SJSA1 (cell line): ENCODE results near the gene PRF1. TPM values are rescaled to one million over a fixed set of nuclear protein-coding genes. Genes with fewer than 3 reads are reported as not detected.
"Not testable (repeated sequence)": the region's sequence is repeated elsewhere in the genome, so short reads cannot be mapped to it uniquely, and the experiment has no call there.

Source experiments
- DNase-seq, 2 experiments: peaks; one replicate each; pipeline ENCODE4 v3.0.0-alpha.2; 2015 to 2020; ENCODE audit warnings: low spot score in 2 of 2, low read depth in 1 of 2
- H3K27ac ChIP-seq: fragments of 250-450 bp; sonication (Bioruptor Pico); 2 replicates; pipeline ENCODE4 v1.5.1; 2020; ENCODE audit warnings: mild to moderate bottlenecking, moderate library complexity
- H3K27me3 ChIP-seq: fragments of 250-450 bp; sonication (Bioruptor Pico); replicated peaks from 2 replicates; pipeline ENCODE4 v1.5.1; 2020; ENCODE audit warnings: mild to moderate bottlenecking, moderate library complexity
- H3K36me3 ChIP-seq: fragments of 250-450 bp; sonication (Bioruptor Pico); 2 replicates; pipeline ENCODE4 v1.5.1; 2020; ENCODE audit warnings: mild to moderate bottlenecking
- H3K4me1 ChIP-seq: fragments of 250-450 bp; sonication (Bioruptor Pico); replicated peaks from 2 replicates; pipeline ENCODE4 v1.6.1; 2021; ENCODE audit warnings: mild to moderate bottlenecking
- H3K4me3 ChIP-seq: fragments of 250-450 bp; sonication (Bioruptor Pico); 2 replicates; pipeline ENCODE4 v1.5.1; 2020; ENCODE audit warnings: mild to moderate bottlenecking
- H3K9me3 ChIP-seq: fragments of 250-450 bp; sonication (Bioruptor Pico); replicated peaks from 2 replicates; pipeline ENCODE4 v1.5.1; 2020; ENCODE audit warnings: mild to moderate bottlenecking
- total RNA-seq: library from RNA; depleted of rRNA; stranded (reverse); fragments of >200 nt; shearing (Covaris generic); gene quantifications from 2 replicates; pipeline ENCODE4 v1.2.3, GENCODE V29; 2014

Gene PRF1
- total RNA-seq, 1 experiment from 2014 or later: not detected

DNA sequence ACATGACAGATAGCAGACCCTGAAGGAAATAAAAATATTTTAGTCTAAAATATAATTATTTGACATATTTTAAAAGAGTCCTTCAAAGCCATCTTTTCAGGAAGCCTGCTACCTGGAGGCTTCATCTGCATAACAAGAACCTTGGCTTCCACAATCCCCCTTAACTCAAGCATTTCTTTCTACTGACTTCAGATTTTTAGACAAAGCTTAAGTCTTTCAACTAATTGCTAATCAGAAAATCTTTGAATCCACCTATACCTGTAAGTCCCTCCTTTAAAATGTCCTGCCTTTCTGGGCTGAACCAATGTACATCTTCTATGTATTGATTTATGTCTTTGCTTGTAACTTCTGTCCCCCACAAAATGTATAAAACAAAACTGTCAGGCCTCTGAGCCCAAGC lies 23.5 kb upstream of the PRF1 start:
- no peaks in the 10 kb centered on the region for H3K4me1 ChIP-seq
- no peaks in the 10 kb centered on the region for H3K9me3 ChIP-seq
- no peak for DNase-seq
- H3K36me3 ChIP-seq: no peaks in the 10 kb centered on the region
- no peak overlapping the region for H3K4me3 ChIP-seq
- no peak overlapping the region for H3K27ac ChIP-seq
- H3K27me3 ChIP-seq: peaks cover 6% of the 10 kb centered on the region; the same call in 1 of the 2 replicates

DNA sequence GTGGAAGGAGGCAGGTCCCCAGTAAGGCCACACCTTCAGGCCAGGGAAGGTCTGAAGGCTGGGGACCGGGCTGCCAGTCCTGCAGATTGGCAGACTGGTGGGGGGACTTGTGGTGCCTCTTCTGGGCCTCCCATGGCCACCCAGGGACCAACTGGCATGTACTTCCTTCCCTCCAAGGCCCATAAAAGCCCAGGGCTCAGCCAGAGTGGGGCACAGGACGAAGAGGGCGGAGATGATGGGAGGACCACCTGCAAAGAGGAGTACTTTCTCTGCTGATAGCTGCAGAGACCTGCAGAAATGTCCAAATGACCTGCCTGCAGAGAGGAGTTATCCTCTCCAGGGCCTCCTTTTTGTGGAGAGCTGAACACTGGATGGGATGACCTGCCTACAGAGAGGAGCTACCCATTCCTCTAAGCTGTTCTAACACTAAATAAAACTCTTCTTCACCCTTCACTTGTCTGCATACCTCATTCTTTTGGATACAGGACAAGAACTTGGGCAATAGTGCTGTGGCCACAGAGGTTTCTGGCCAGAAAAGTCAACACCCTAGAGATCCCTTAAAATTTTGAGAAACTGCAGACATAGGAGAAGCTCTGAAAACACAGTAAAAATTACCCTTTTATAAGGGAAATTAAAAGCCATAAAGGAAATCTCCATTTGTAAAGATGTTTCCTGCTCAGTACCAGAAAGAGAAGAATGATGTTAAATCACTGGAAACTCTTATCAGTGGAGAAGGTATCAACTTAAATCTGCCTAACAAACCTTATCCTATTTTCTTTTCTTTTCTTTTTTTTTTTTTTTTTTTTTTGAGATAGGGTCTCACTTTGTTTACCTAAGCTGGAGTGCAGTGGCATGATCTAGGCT lies 20.7 kb upstream of the PRF1 start:
- Histone ChIP-seq H3K9me3 (peaks cover 7% of the 10 kb centered on the region; the same call in 1 of the 2 replicates), H3K27me3 (peaks cover 4% of the 10 kb centered on the region), H3K4me1 (no peaks in the 10 kb centered on the region), H3K36me3 (no peaks in the 10 kb centered on the region), H3K4me3 (no peak overlapping the region), H3K27ac (no peak overlapping the region)
- no peak for DNase-seq

DNA sequence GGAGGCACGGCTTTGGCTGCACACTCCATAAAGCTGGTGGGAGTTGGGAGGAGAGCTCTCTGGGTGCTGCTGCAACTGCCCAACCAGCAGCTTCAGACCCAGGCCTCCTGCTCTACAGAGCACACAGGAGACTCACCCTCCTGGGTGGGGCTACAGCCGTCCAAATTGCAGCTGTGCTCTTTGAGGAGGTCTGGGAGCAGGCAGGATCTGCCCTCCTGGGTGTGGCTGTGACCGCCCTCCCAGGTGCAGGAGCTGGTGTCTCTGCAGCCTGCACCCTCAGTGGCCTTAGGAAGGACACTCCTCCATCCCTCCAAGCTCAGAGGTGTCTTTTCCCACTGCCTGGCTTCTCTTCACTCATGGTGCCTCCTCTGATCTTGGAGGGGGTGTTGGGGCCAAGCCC lies 20.0 kb upstream of the PRF1 start:
- no peak overlapping the region for H3K4me3 ChIP-seq
- DNase-seq: no peak
- H3K4me1 ChIP-seq: no peaks in the 10 kb centered on the region
- H3K27me3 ChIP-seq: peaks cover 1% of the 10 kb centered on the region
- no peaks in the 10 kb centered on the region for H3K36me3 ChIP-seq
- no peak overlapping the region for H3K27ac ChIP-seq
- H3K9me3 ChIP-seq: peaks cover 7% of the 10 kb centered on the region; the same call in 1 of the 2 replicates

DNA sequence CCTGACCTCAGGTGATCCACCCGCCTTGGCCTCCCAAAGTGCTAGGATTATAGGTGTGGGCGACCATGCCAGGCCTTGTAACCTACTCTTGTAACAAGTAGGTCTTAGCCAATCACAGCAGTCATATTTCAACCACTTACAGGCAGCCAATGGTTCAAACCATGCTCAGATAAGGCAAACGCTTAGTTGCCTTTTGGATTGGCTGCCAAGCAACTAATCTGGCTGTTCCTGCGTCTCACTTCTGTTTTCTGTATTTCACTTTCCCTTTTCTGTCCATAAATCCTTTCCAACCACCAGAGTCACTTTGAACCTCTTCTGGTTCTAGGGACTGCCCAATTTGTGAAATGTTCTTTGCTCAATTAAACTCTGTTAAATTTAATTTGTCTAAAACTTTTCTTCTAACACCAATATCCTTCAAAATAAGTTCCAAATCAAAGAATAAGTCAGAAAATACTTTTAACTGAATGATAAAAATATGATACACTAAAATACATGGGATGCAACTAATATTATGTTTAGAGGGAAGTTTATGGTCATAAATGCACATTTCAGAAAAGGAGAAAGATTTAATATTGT lies 19.1 kb upstream of the PRF1 start:
- Histone ChIP-seq H3K36me3 (no peaks in the 10 kb centered on the region), H3K27ac (no peak overlapping the region)
- no peak for DNase-seq

DNA sequence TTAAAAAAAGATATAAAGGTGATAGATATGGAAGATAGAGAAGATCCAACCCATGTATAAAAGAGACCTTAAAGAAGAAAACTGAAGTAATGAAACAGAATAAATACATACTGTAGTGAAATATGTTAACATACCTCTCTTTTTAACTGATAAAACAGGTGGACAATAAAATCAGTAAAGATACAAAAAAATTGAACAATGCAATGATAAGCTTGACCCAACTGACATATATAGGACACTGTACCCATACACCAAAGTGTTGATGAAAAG lies 17.4 kb upstream of the PRF1 start:
- Histone ChIP-seq H3K4me1 (no peaks in the 10 kb centered on the region), H3K4me3 (no peak overlapping the region), H3K9me3 (peaks cover 7% of the 10 kb centered on the region; the same call in 1 of the 2 replicates), H3K27me3 (no peaks in the 10 kb centered on the region; the same call in 1 of the 2 replicates), H3K36me3 (no peaks in the 10 kb centered on the region), H3K27ac (no peak overlapping the region)
- no peak for DNase-seq

More for the DNA sequence above, 19.1 kb upstream of the PRF1 start:
- H3K4me1 ChIP-seq: no peaks in the 10 kb centered on the region
- no peaks in the 10 kb centered on the region; the same call in 1 of the 2 replicates for H3K27me3 ChIP-seq
- no peak overlapping the region for H3K4me3 ChIP-seq
- H3K9me3 ChIP-seq: peaks cover 7% of the 10 kb centered on the region; the same call in 1 of the 2 replicates

DNA sequence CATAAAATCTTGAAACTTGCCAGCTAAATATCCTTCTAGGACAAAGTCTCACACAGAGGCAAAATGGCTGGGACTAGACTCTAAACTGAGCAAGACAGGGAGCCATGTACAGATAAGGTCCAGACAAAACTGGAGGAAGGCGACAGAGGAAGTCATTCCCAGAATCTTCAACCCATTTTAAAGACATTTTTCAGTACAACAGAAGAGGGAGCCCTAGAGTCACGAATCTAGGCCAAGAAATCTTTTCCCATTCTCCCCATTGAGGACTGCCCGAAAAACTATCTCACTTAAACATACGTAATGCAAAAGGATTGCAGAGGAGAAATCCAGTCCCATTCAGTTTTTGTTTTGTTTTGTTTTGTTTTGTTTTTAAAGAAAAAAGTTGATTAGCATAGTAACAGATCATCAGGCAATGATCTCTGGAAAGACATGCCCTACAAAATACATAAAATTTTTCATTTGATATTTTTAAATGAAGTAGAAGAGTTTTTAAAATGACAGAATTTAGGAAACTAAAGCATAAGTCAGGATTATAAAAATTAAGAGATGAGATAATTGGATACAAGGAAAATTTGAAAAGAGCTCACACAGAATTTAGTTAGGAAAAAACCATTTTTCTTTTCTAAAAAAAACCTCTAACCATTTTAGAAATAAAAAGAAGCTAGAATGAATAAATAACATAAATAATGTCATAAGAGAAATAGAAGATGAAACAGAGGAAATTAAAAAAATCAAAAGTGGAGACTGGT lies 16.9 kb upstream of the PRF1 start:
- DNase-seq: peak in 1 of 2 experiments; percentile 35
- no peak overlapping the region for H3K4me3 ChIP-seq
- no peaks in the 10 kb centered on the region for H3K36me3 ChIP-seq
- H3K4me1 ChIP-seq: no peaks in the 10 kb centered on the region
- peaks cover 7% of the 10 kb centered on the region; the same call in 1 of the 2 replicates for H3K9me3 ChIP-seq
- H3K27ac ChIP-seq: no peak overlapping the region
- H3K27me3 ChIP-seq: no peaks in the 10 kb centered on the region; the same call in 1 of the 2 replicates

DNA sequence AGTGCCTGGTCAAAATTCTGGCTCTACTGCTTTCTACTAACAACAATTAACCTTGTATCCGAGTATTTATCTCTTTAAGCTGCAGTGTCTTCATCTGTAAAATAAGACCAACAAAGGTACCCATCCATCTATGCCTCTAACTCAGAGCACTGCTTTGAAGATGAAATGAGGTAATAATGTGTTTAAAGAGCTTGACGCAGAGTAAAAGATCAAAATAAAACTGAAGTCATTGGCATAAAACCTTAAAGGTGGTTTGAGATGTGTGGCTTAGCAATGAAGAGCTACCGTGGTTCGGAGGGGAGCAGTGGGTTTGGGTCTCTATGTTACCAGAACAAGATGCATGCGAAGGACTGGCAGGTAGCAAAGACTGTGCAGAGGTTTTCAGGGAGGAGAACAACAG lies 16.1 kb upstream of the PRF1 start:
- Histone ChIP-seq H3K4me1 (no peaks in the 10 kb centered on the region), H3K9me3 (peaks cover 7% of the 10 kb centered on the region; the same call in 1 of the 2 replicates), H3K27me3 (no peaks in the 10 kb centered on the region; the same call in 1 of the 2 replicates), H3K4me3 (no peak overlapping the region), H3K36me3 (no peaks in the 10 kb centered on the region), H3K27ac (no peak overlapping the region)
- no peak for DNase-seq

DNA sequence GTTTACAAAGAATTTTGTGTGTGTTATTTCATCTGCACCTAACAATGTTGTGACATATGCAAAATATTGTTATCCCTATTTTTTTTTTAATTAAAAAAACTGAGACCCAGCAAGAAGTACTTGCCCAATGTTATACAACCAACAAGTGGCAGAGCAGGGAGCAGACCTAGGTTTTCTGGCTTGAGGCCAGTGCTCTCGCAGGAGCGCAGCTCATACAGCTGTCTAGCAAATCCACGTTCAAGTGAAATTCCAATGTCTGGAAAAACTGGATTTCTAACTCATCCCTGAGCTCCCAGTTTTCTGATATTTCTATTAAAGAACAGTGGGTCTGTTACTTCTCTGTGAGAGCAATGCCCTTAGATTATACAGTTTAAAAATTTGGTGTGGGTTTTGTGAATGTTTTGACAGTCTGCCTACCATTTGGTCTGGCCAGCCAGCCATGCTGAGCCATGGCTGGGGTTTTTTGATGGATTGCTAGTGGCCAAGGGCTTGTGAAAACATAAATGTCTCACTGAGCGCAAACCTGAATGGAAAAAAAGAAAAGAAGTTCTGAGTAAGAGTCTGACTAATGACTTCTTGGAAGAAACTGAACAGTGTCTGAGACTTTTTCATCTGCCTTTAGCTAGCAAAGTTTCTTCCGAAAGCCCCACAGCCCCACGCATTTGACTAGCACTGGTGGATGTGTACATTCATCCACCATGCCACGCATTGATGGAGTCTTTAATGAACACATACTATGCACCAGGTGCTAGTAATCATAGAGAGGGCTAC lies 15.4 kb upstream of the PRF1 start:
- Histone ChIP-seq H3K27ac (no peak overlapping the region), H3K4me1 (no peaks in the 10 kb centered on the region), H3K4me3 (no peak overlapping the region), H3K27me3 (no peaks in the 10 kb centered on the region; the same call in 1 of the 2 replicates), H3K9me3 (peaks cover 7% of the 10 kb centered on the region; the same call in 1 of the 2 replicates), H3K36me3 (no peaks in the 10 kb centered on the region)
- DNase-seq: no peak

DNA sequence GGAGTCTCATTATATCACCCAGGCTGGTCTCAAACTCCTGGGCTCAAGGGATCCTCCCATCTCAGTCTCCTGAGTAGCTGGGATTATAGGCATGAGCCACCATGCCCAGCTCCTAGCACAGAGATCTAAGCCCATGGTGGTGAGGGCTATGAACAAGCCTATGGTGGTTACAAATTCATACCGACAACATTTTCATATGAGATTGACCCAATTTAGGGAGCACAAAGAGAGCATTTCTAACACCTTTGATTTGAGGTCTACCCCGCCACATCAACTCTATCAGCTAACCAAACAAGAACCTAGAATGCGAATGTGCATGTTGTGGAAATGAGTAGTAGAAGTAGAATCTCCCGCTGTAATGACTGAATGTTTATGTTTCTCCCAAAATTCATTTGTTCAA lies 14.2 kb upstream of the PRF1 start:
- no peak for DNase-seq
- H3K36me3 ChIP-seq: no peaks in the 10 kb centered on the region
- H3K9me3 ChIP-seq: peaks cover 7% of the 10 kb centered on the region; the same call in 1 of the 2 replicates
- no peak overlapping the region for H3K27ac ChIP-seq
- H3K4me1 ChIP-seq: no peaks in the 10 kb centered on the region
- no peak overlapping the region for H3K4me3 ChIP-seq
- no peaks in the 10 kb centered on the region; the same call in 1 of the 2 replicates for H3K27me3 ChIP-seq

DNA sequence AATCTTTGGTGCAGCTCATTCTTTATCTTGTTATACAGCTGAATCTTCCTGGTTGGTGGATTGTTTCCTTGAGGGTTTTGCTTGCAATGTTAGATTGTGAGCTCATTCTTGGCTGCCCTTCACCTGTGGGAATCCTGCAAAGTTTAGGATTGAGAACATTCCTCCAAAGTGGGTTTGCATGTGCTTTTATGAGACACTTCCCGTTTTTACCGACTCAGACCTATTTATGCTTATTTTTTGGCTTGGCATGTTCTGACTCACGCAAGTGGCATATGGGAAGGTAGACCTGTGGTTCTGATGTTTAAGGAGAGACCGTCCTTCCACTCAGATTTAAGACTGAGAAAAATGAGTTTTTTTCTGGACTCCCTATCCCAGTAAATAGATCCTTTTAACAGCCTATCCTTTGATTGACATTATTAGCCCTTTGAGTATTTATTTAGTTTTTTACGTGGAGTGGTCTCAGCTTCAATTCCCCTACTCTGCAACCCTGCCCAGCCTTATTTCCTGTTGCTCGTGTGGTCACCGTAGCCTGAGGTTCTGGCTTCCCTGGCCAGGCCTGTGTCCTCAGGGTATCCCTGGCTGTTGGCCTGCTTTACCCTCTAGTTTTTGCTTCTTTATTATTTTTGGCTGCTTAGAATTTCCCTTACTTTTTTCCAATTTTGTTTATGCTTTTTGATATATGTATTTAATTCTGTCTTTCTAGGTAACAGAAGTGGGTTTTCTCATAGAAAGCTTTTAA lies 13.4 kb upstream of the PRF1 start:
- H3K4me3 ChIP-seq: no peak overlapping the region
- no peak overlapping the region for H3K27ac ChIP-seq
- DNase-seq: no peak
- H3K36me3 ChIP-seq: no peaks in the 10 kb centered on the region
- peaks cover 7% of the 10 kb centered on the region; the same call in 1 of the 2 replicates for H3K9me3 ChIP-seq
- no peaks in the 10 kb centered on the region for H3K4me1 ChIP-seq
- no peaks in the 10 kb centered on the region; the same call in 1 of the 2 replicates for H3K27me3 ChIP-seq

DNA sequence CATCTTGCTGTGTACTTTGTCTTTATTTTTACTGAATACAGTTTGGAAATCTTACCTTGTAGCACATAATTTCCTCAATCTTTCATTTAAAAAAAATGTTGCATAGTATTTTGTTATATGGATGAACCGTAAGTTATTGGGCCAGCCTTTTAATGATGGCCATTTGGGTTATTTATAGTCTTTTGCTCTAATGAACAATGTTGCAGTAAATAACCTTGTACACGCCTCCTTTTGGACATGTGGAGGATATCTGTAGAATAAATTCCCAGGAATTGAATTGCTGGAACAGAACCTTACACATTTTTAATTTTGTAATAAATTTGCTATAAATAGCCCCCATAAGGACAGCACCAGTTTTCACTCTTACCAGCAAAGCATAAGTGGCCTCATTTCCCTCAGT lies 12.7 kb upstream of the PRF1 start:
- no peak for DNase-seq
- Histone ChIP-seq H3K27me3 (no peaks in the 10 kb centered on the region; the same call in 1 of the 2 replicates), H3K4me1 (no peaks in the 10 kb centered on the region), H3K4me3 (no peak overlapping the region), H3K9me3 (peaks cover 5% of the 10 kb centered on the region; the same call in 1 of the 2 replicates), H3K36me3 (no peaks in the 10 kb centered on the region), H3K27ac (no peak overlapping the region)

DNA sequence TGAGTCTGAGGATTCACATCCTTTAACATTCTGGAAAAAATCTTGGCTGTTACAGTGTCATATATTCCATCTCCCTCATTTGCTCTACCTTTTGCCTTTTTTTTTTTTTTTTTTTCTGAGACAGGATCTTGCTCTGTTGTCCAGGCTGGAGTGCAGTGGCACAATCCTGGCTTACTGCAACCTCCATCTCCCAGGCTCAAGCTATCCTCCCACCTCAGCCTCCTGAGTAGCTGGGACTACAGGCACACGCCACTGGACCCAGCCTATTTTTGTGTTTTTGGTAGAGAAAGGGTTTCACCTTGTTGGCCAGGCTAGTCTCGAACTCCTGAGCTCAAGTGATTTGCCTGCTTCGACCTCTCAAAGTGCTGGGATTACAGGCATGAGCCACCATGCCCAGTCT lies 11.8 kb upstream of the PRF1 start:
- DNase-seq, H3K36me3 ChIP-seq, H3K4me1 ChIP-seq, H3K9me3 ChIP-seq, H3K4me3 ChIP-seq, H3K27ac ChIP-seq, H3K27me3 ChIP-seq: not testable (repeated sequence)

DNA sequence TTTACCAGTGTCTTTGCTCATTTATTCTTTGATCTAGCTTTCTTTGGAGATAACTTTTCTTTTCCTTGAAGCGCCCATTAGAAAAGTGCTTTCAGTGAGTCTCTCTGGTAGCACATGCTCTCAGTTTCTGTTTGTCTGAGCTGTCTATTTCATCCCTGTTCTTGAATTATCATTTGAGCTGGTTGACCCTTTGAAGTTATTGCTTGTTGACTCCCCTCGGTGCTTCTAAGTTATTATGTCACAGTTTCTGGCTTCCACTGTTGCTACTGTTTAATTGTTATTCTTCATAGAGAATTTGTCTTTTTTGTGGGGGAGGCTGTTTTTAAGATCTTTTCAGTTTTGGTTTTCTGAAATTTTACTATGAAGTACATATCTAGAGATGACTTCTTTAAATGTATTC lies 11.4 kb upstream of the PRF1 start:
- Histone ChIP-seq H3K36me3 (no peaks in the 10 kb centered on the region), H3K4me1 (no peaks in the 10 kb centered on the region), H3K4me3 (no peak overlapping the region), H3K27ac (no peak overlapping the region), H3K9me3 (no peaks in the 10 kb centered on the region), H3K27me3 (no peaks in the 10 kb centered on the region; the same call in 1 of the 2 replicates)
- DNase-seq: no peak
